HL-60 (cell line): Measurements from ENCODE around the gene SPATA13.

Source experiments
- DNase-seq, 2 experiments: peaks; one replicate each; pipeline ENCODE4 v3.0.0-alpha.2; 2010 to 2020; ENCODE audit warnings: low read depth in 1 of 2, low spot score in 1 of 2
- H3K27ac ChIP-seq: fragments of 250-450 bp; sonication (Bioruptor Pico); replicated peaks from 2 replicates; pipeline ENCODE4 v1.5.1; 2020; ENCODE audit warnings: mild to moderate bottlenecking, moderate library complexity
- H3K27me3 ChIP-seq: fragments of 250-450 bp; sonication (Bioruptor Pico); 2 replicates; pipeline ENCODE4 v1.5.1; 2021; ENCODE audit warnings: mild to moderate bottlenecking, moderate library complexity; ENCODE audit not compliant: insufficient read depth, poor library complexity, severe bottlenecking
- H3K4me3 ChIP-seq: replicated peaks from 2 replicates; pipeline ENCODE4 v1.5.1; 2011; ENCODE audit warnings: mild to moderate bottlenecking, control low read depth, low read length; ENCODE audit not compliant: insufficient read depth
- GABPA ChIP-seq: IDR thresholded peaks from 2 replicates; pipeline ENCODE4 v1.6.1; 2012; ENCODE audit warnings: low read depth
- POLR2AphosphoS5 ChIP-seq: IDR thresholded peaks from 2 replicates; pipeline ENCODE4 v1.6.1; 2012; ENCODE audit warnings: low read depth
- SPI1 ChIP-seq: IDR thresholded peaks from 2 replicates; pipeline ENCODE4 v1.6.1; 2012; ENCODE audit warnings: low read depth, mild to moderate bottlenecking, borderline replicate concordance
- TF ChIP-seq, protein P1 (sequence below): IDR thresholded peaks from one replicate; pipeline ENCODE4 v1.5.1; 2011; ENCODE audit warnings: low read length, control low read depth, inconsistent platforms; ENCODE audit not compliant: insufficient read depth
- TF ChIP-seq, protein P2 (sequence below): IDR thresholded peaks from 2 replicates; pipeline ENCODE4 v1.6.1; 2012; ENCODE audit warnings: low read depth; ENCODE audit not compliant: insufficient replicate concordance

The SPATA13 gene

GRCh38 chr13:24304620-24305019, 144.1 kb downstream of the SPATA13 start:
- Histone ChIP-seq H3K27me3 (no peaks in the 10 kb centered on the region), H3K27ac (no peak overlapping the region), H3K4me3 (no peak overlapping the region)
- TF ChIP-seq, protein P1, sequence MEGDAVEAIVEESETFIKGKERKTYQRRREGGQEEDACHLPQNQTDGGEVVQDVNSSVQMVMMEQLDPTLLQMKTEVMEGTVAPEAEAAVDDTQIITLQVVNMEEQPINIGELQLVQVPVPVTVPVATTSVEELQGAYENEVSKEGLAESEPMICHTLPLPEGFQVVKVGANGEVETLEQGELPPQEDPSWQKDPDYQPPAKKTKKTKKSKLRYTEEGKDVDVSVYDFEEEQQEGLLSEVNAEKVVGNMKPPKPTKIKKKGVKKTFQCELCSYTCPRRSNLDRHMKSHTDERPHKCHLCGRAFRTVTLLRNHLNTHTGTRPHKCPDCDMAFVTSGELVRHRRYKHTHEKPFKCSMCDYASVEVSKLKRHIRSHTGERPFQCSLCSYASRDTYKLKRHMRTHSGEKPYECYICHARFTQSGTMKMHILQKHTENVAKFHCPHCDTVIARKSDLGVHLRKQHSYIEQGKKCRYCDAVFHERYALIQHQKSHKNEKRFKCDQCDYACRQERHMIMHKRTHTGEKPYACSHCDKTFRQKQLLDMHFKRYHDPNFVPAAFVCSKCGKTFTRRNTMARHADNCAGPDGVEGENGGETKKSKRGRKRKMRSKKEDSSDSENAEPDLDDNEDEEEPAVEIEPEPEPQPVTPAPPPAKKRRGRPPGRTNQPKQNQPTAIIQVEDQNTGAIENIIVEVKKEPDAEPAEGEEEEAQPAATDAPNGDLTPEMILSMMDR, result no peak
- TF ChIP-seq, protein P2, sequence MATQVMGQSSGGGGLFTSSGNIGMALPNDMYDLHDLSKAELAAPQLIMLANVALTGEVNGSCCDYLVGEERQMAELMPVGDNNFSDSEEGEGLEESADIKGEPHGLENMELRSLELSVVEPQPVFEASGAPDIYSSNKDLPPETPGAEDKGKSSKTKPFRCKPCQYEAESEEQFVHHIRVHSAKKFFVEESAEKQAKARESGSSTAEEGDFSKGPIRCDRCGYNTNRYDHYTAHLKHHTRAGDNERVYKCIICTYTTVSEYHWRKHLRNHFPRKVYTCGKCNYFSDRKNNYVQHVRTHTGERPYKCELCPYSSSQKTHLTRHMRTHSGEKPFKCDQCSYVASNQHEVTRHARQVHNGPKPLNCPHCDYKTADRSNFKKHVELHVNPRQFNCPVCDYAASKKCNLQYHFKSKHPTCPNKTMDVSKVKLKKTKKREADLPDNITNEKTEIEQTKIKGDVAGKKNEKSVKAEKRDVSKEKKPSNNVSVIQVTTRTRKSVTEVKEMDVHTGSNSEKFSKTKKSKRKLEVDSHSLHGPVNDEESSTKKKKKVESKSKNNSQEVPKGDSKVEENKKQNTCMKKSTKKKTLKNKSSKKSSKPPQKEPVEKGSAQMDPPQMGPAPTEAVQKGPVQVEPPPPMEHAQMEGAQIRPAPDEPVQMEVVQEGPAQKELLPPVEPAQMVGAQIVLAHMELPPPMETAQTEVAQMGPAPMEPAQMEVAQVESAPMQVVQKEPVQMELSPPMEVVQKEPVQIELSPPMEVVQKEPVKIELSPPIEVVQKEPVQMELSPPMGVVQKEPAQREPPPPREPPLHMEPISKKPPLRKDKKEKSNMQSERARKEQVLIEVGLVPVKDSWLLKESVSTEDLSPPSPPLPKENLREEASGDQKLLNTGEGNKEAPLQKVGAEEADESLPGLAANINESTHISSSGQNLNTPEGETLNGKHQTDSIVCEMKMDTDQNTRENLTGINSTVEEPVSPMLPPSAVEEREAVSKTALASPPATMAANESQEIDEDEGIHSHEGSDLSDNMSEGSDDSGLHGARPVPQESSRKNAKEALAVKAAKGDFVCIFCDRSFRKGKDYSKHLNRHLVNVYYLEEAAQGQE, result no peak
- TF ChIP-seq SPI1, result no peak
- TF ChIP-seq POLR2AphosphoS5, result no peak
- no peak for TF ChIP-seq GABPA
- DNase-seq, result no peak

DNA sequence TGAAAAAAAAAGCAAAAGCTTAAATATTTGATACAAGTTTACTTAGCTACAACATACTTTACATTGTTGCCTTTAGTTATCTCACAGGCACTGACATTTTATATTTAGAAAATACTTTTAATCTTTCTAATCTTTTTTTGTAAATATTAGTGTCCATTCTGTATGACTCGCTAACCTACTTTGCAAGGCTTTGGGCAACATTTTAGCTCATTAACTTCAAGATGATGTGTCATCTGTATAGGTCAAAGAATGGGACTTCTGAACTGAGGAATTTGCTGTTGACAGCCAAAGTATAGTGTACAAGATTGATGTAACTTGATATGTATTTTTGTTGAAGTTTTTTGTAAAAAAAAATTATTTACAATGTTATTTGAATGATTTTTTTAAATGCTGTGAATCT, 146.1 kb downstream of the SPATA13 start:
- H3K27me3 ChIP-seq, result no peaks in the 10 kb centered on the region
- DNase-seq, result no peak
- no peak overlapping the region for H3K27ac ChIP-seq
- TF ChIP-seq POLR2AphosphoS5 (no peak), SPI1 (no peak)
- H3K4me3 ChIP-seq, result no peak overlapping the region

- no peak for DNase-seq
- H3K4me3 ChIP-seq, result no peak overlapping the region
- TF ChIP-seq SPI1, result no peak
- TF ChIP-seq, protein P2, result no peak
- TF ChIP-seq, protein P1, result no peak
- no peak for TF ChIP-seq GABPA
- TF ChIP-seq POLR2AphosphoS5, result no peak
Measured at GRCh38 chr13:24307211-24308067, 146.9 kb downstream of the SPATA13 start.

DNA sequence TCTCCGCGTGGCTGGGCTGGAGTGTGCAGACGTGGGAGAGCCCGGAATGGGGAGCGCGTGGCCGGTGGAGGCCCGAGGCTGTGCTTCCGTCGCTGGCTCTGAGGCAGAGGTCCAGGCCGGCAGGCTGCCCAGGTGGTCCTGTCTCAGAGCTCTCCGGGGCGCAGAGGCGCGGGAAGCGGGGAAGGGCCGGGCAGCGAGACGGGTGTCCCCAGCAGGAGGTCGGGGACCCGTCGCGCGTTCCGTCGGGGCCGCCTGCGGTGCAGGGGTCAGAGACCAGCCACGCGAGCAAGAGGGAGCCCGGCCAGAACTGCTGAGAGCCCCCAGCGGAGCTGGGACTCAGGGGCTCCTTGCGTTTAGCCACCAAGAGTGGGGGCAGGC, 147.5 kb downstream of the SPATA13 start:
- TF ChIP-seq, protein P2, result no peak
- TF ChIP-seq POLR2AphosphoS5 (no peak), SPI1 (no peak), GABPA (no peak)
- TF ChIP-seq, protein P1, result no peak

More at GRCh38 chr13:24307211-24308067, 146.9 kb downstream of the SPATA13 start:
- Histone ChIP-seq H3K27ac (no peak overlapping the region), H3K27me3 (no peaks in the 10 kb centered on the region)

More for the DNA sequence above, 147.5 kb downstream of the SPATA13 start:
- H3K27ac ChIP-seq, result no peak overlapping the region
- no peak overlapping the region for H3K4me3 ChIP-seq
- no peaks in the 10 kb centered on the region for H3K27me3 ChIP-seq
- no peak for DNase-seq
